Measurements from ENCODE around the gene RABGAP1.
A peak's percentile ranks its signal among the peaks of the same experiment; 100 is the strongest.

The RABGAP1 gene

GRCh38 chr9:123003466-123003865 is 62.6 kb downstream of the RABGAP1 start:
- H3K4me3 ChIP-seq (ENCODE audit: low read depth in 1 of 5, low read length in 5 of 5) = no peak overlapping the region
- H3K9ac ChIP-seq (ENCODE audit: low read length in 5 of 5) = no peak overlapping the region
- no peaks in the 10 kb centered on the region for H3K27me3 ChIP-seq (ENCODE audit: control insufficient read depth in 5 of 5, insufficient read depth in 4 of 5, low read length in 5 of 5)
- no peaks in the 10 kb centered on the region for H3K9me3 ChIP-seq (ENCODE audit: control insufficient read depth in 5 of 5, low read length in 5 of 5)
- H3K4me1 ChIP-seq (ENCODE audit: control insufficient read depth in 5 of 5, insufficient read depth in 5 of 5, low read length in 5 of 5) = peaks cover 0 to 17% (median 7%) of the 10 kb centered on the region in 5 donors
- peaks cover 4 to 18% (median 10%) of the 10 kb centered on the region in 5 donors for H3K36me3 ChIP-seq (ENCODE audit: control insufficient read depth in 5 of 5, insufficient read depth in 5 of 5, low read length in 5 of 5)
- H3K27ac ChIP-seq (ENCODE audit: low read depth, low read length) = no peak overlapping the region

GRCh38 chr9:123005964-123006363 is 65.1 kb downstream of the RABGAP1 start:
- H3K4me1 ChIP-seq (ENCODE audit: control insufficient read depth in 5 of 5, insufficient read depth in 5 of 5, low read length in 5 of 5) = peaks cover 0 to 21% (median 7%) of the 10 kb centered on the region in 5 donors
- H3K27ac ChIP-seq (ENCODE audit: low read depth, low read length) = no peak overlapping the region
- H3K9me3 ChIP-seq (ENCODE audit: control insufficient read depth in 5 of 5, low read length in 5 of 5) = no peaks in the 10 kb centered on the region
- no peaks in the 10 kb centered on the region for H3K27me3 ChIP-seq (ENCODE audit: control insufficient read depth in 5 of 5, insufficient read depth in 4 of 5, low read length in 5 of 5)
- peaks cover 0 to 14% (median 4%) of the 10 kb centered on the region in 5 donors for H3K36me3 ChIP-seq (ENCODE audit: control insufficient read depth in 5 of 5, insufficient read depth in 5 of 5, low read length in 5 of 5)
- no peak overlapping the region for H3K4me3 ChIP-seq (ENCODE audit: low read depth in 1 of 5, low read length in 5 of 5)
- H3K9ac ChIP-seq (ENCODE audit: low read length in 5 of 5) = peak overlapping the region in 1 of 5 donors; percentile 27

- Histone ChIP-seq H3K4me3 (ENCODE audit: low read depth in 1 of 5, low read length in 5 of 5) (no peak overlapping the region), H3K36me3 (ENCODE audit: control insufficient read depth in 5 of 5, insufficient read depth in 5 of 5, low read length in 5 of 5) (peaks cover 0 to 14% (median 3%) of the 10 kb centered on the region in 5 donors), H3K27ac (ENCODE audit: low read depth, low read length) (no peak overlapping the region), H3K27me3 (ENCODE audit: control insufficient read depth in 5 of 5, insufficient read depth in 4 of 5, low read length in 5 of 5) (no peaks in the 10 kb centered on the region), H3K4me1 (ENCODE audit: control insufficient read depth in 5 of 5, insufficient read depth in 5 of 5, low read length in 5 of 5) (peaks cover 0 to 30% (median 15%) of the 10 kb centered on the region in 5 donors), H3K9me3 (ENCODE audit: control insufficient read depth in 5 of 5, low read length in 5 of 5) (no peaks in the 10 kb centered on the region), H3K9ac (ENCODE audit: low read length in 5 of 5) (no peak overlapping the region)
These were observed 66.4 kb downstream of the RABGAP1 start for GRCh38 chr9:123007269-123007668.

GRCh38 chr9:123008909-123009308 is 68.1 kb downstream of the RABGAP1 start:
- no peak overlapping the region for H3K27ac ChIP-seq (ENCODE audit: low read depth, low read length)
- H3K36me3 ChIP-seq (ENCODE audit: control insufficient read depth in 5 of 5, insufficient read depth in 5 of 5, low read length in 5 of 5) = peaks cover 0 to 22% (median 7%) of the 10 kb centered on the region in 5 donors

GRCh38 chr9:123011380-123011779 is 70.6 kb downstream of the RABGAP1 start:
- Histone ChIP-seq H3K27me3 (ENCODE audit: control insufficient read depth in 5 of 5, insufficient read depth in 4 of 5, low read length in 5 of 5) (no peaks in the 10 kb centered on the region), H3K36me3 (ENCODE audit: control insufficient read depth in 5 of 5, insufficient read depth in 5 of 5, low read length in 5 of 5) (peaks cover 9 to 36% (median 18%) of the 10 kb centered on the region in 5 donors), H3K9me3 (ENCODE audit: control insufficient read depth in 5 of 5, low read length in 5 of 5) (no peaks in the 10 kb centered on the region), H3K9ac (ENCODE audit: low read length in 5 of 5) (no peak overlapping the region), H3K4me1 (ENCODE audit: control insufficient read depth in 5 of 5, insufficient read depth in 5 of 5, low read length in 5 of 5) (peaks cover 0 to 20% (median 6%) of the 10 kb centered on the region in 5 donors), H3K4me3 (ENCODE audit: low read depth in 1 of 5, low read length in 5 of 5) (no peak overlapping the region), H3K27ac (ENCODE audit: low read depth, low read length) (peak overlapping the region; percentile 82)

More at GRCh38 chr9:123008909-123009308, 68.1 kb downstream of the RABGAP1 start:
- no peaks in the 10 kb centered on the region for H3K27me3 ChIP-seq (ENCODE audit: control insufficient read depth in 5 of 5, insufficient read depth in 4 of 5, low read length in 5 of 5)
- no peak overlapping the region for H3K4me3 ChIP-seq (ENCODE audit: low read depth in 1 of 5, low read length in 5 of 5)
- H3K9ac ChIP-seq (ENCODE audit: low read length in 5 of 5) = no peak overlapping the region
- H3K4me1 ChIP-seq (ENCODE audit: control insufficient read depth in 5 of 5, insufficient read depth in 5 of 5, low read length in 5 of 5) = peaks cover 0 to 30% (median 15%) of the 10 kb centered on the region in 5 donors
- H3K9me3 ChIP-seq (ENCODE audit: control insufficient read depth in 5 of 5, low read length in 5 of 5) = no peaks in the 10 kb centered on the region

GRCh38 chr9:123011878-123012528 is 71.2 kb downstream of the RABGAP1 start:
- peak overlapping the region; percentile 82 for H3K27ac ChIP-seq (ENCODE audit: low read depth, low read length)

GRCh38 chr9:123016631-123017030 is 75.8 kb downstream of the RABGAP1 start:
- Histone ChIP-seq H3K4me1 (ENCODE audit: control insufficient read depth in 5 of 5, insufficient read depth in 5 of 5, low read length in 5 of 5) (peaks cover 0 to 22% (median 10%) of the 10 kb centered on the region in 5 donors), H3K36me3 (ENCODE audit: control insufficient read depth in 5 of 5, insufficient read depth in 5 of 5, low read length in 5 of 5) (peaks cover 15 to 53% (median 35%) of the 10 kb centered on the region in 5 donors), H3K9me3 (ENCODE audit: control insufficient read depth in 5 of 5, low read length in 5 of 5) (no peaks in the 10 kb centered on the region), H3K27ac (ENCODE audit: low read depth, low read length) (no peak overlapping the region), H3K9ac (ENCODE audit: low read length in 5 of 5) (no peak overlapping the region), H3K4me3 (ENCODE audit: low read depth in 1 of 5, low read length in 5 of 5) (no peak overlapping the region), H3K27me3 (ENCODE audit: control insufficient read depth in 5 of 5, insufficient read depth in 4 of 5, low read length in 5 of 5) (no peaks in the 10 kb centered on the region)

More at GRCh38 chr9:123011878-123012528, 71.2 kb downstream of the RABGAP1 start:
- Histone ChIP-seq H3K9me3 (ENCODE audit: control insufficient read depth in 5 of 5, low read length in 5 of 5) (no peaks in the 10 kb centered on the region), H3K36me3 (ENCODE audit: control insufficient read depth in 5 of 5, insufficient read depth in 5 of 5, low read length in 5 of 5) (peaks cover 11 to 42% (median 24%) of the 10 kb centered on the region in 5 donors), H3K4me3 (ENCODE audit: low read depth in 1 of 5, low read length in 5 of 5) (no peak overlapping the region), H3K9ac (ENCODE audit: low read length in 5 of 5) (peak overlapping the region in 2 of 5 donors; percentile 48 to 51), H3K27me3 (ENCODE audit: control insufficient read depth in 5 of 5, insufficient read depth in 4 of 5, low read length in 5 of 5) (no peaks in the 10 kb centered on the region), H3K4me1 (ENCODE audit: control insufficient read depth in 5 of 5, insufficient read depth in 5 of 5, low read length in 5 of 5) (peaks cover 0 to 20% (median 6%) of the 10 kb centered on the region in 5 donors)

GRCh38 chr9:123020796-123021195 is 80.0 kb downstream of the RABGAP1 start:
- no peaks in the 10 kb centered on the region for H3K9me3 ChIP-seq (ENCODE audit: control insufficient read depth in 5 of 5, low read length in 5 of 5)
- H3K4me3 ChIP-seq (ENCODE audit: low read depth in 1 of 5, low read length in 5 of 5) = no peak overlapping the region
- no peak overlapping the region for H3K27ac ChIP-seq (ENCODE audit: low read depth, low read length)
- H3K27me3 ChIP-seq (ENCODE audit: control insufficient read depth in 5 of 5, insufficient read depth in 4 of 5, low read length in 5 of 5) = no peaks in the 10 kb centered on the region
- H3K36me3 ChIP-seq (ENCODE audit: control insufficient read depth in 5 of 5, insufficient read depth in 5 of 5, low read length in 5 of 5) = peaks cover 20 to 58% (median 28%) of the 10 kb centered on the region in 5 donors
- H3K9ac ChIP-seq (ENCODE audit: low read length in 5 of 5) = no peak overlapping the region
- H3K4me1 ChIP-seq (ENCODE audit: control insufficient read depth in 5 of 5, insufficient read depth in 5 of 5, low read length in 5 of 5) = peaks cover 0 to 8% (median 2%) of the 10 kb centered on the region in 5 donors

- Histone ChIP-seq H3K4me1 (ENCODE audit: control insufficient read depth in 5 of 5, insufficient read depth in 5 of 5, low read length in 5 of 5) (peaks cover 0 to under 1% (median 0%) of the 10 kb centered on the region in 5 donors), H3K27me3 (ENCODE audit: control insufficient read depth in 5 of 5, insufficient read depth in 4 of 5, low read length in 5 of 5) (no peaks in the 10 kb centered on the region), H3K9ac (ENCODE audit: low read length in 5 of 5) (no peak overlapping the region), H3K36me3 (ENCODE audit: control insufficient read depth in 5 of 5, insufficient read depth in 5 of 5, low read length in 5 of 5) (peaks cover 6 to 29% (median 16%) of the 10 kb centered on the region in 5 donors), H3K9me3 (ENCODE audit: control insufficient read depth in 5 of 5, low read length in 5 of 5) (no peaks in the 10 kb centered on the region), H3K27ac (ENCODE audit: low read depth, low read length) (no peak overlapping the region), H3K4me3 (ENCODE audit: low read depth in 1 of 5, low read length in 5 of 5) (no peak overlapping the region)
These were observed 85.6 kb downstream of the RABGAP1 start for GRCh38 chr9:123026425-123026824.

- H3K36me3 ChIP-seq (ENCODE audit: control insufficient read depth in 5 of 5, insufficient read depth in 5 of 5, low read length in 5 of 5) = peaks cover 4 to 20% (median 12%) of the 10 kb centered on the region in 5 donors
These were observed 86.7 kb downstream of the RABGAP1 start for GRCh38 chr9:123027517-123027916.

More at GRCh38 chr9:123027517-123027916, 86.7 kb downstream of the RABGAP1 start:
- Histone ChIP-seq H3K27me3 (ENCODE audit: control insufficient read depth in 5 of 5, insufficient read depth in 4 of 5, low read length in 5 of 5) (no peaks in the 10 kb centered on the region), H3K9ac (ENCODE audit: low read length in 5 of 5) (no peak overlapping the region), H3K9me3 (ENCODE audit: control insufficient read depth in 5 of 5, low read length in 5 of 5) (no peaks in the 10 kb centered on the region), H3K4me1 (ENCODE audit: control insufficient read depth in 5 of 5, insufficient read depth in 5 of 5, low read length in 5 of 5) (no peaks in the 10 kb centered on the region), H3K27ac (ENCODE audit: low read depth, low read length) (no peak overlapping the region), H3K4me3 (ENCODE audit: low read depth in 1 of 5, low read length in 5 of 5) (no peak overlapping the region)

All from subcutaneous abdominal adipose tissue (tissue), 5 donors.